B cell (primary cell): ENCODE measurements around the gene SNTG2. TPM values are rescaled to one million over a fixed set of nuclear protein-coding genes. Genes with fewer than 3 reads are reported as not detected.

ENCODE experiments used
- ATAC-seq: fragments of 200-7000 bp; cut with Tn5 transposase; one replicate; pipeline ENCODE4 v1.10.0; 2021; ENCODE audit warnings: low read depth, mild to moderate bottlenecking, moderate number of reproducible peaks, moderate library complexity
- CTCF ChIA-PET: fragments of 350-600 bp; sonication (Branson Sonifier 250); formaldehyde crosslinking; loops from one replicate; lab custom pipeline; 2021; ENCODE audit warnings: antibody characterized with exemption, inconsistent platforms; lab: Charles Lee
- POLR2A ChIA-PET: fragments of 350-600 bp; sonication (Branson Sonifier 250); formaldehyde crosslinking; loops from one replicate; lab custom pipeline; 2021; ENCODE audit warnings: antibody characterized with exemption; lab: Charles Lee
- DNase-seq: peaks from one replicate; pipeline ENCODE4 v3.0.0; 2013
- H2AFZ ChIP-seq: 2 replicates; pipeline ENCODE4 v1.6.1; 2012; ENCODE audit warnings: mild to moderate bottlenecking, low read depth, low read length; ENCODE audit not compliant: insufficient read depth, poor library complexity, severe bottlenecking
- H3K27ac ChIP-seq, 2 donors: 1 replicate in 1 of 2; 2 replicates in 1 of 2; pipeline ENCODE4 v1.5.1; 2012 to 2013; ENCODE audit warnings: low read length in 2 of 2, mild to moderate bottlenecking in 2 of 2, moderate library complexity in 1 of 2
- H3K27me3 ChIP-seq, 4 experiments: fragments of 200-600 bp in 1 of 4; sonication (generic) in 1 of 4; replicated peaks in 1 of 4; 1 replicate in 2 of 4; 2 replicates in 2 of 4; pipeline versions ENCODE4 v1.6.1 to v1.7.0; 2013 to 2016; ENCODE audit warnings: low read length in 3 of 4, mild to moderate bottlenecking in 2 of 4, mixed read lengths in 1 of 4, moderate library complexity in 1 of 4; ENCODE audit not compliant: insufficient read depth in 4 of 4, control insufficient read depth in 3 of 4; ENCODE audit errors: control extremely low read depth in 1 of 4
- H3K36me3 ChIP-seq, 2 experiments: replicated peaks in 1 of 2; 1 replicate in 1 of 2; 2 replicates in 1 of 2; pipeline versions ENCODE4 v1.6.1 to v1.7.1; 2013; ENCODE audit warnings: low read length in 1 of 2; ENCODE audit not compliant: insufficient read depth in 2 of 2, control insufficient read depth in 1 of 2; ENCODE audit errors: control extremely low read depth in 1 of 2, extremely low read depth in 1 of 2
- H3K4me1 ChIP-seq, 2 donors: fragments of 200-600 bp in 1 of 2; sonication (generic) in 1 of 2; 1 replicate in 1 of 2; 2 replicates in 1 of 2; pipeline versions ENCODE4 v1.5.1 to v1.6.1; 2013 to 2017; ENCODE audit warnings: low read length in 2 of 2; ENCODE audit not compliant: control insufficient read depth in 2 of 2, insufficient read depth in 2 of 2
- H3K4me2 ChIP-seq: replicated peaks from 2 replicates; pipeline ENCODE3; 2012; ENCODE audit warnings: mild to moderate bottlenecking, low read depth, low read length; ENCODE audit not compliant: poor library complexity, severe bottlenecking
- H3K4me3 ChIP-seq, 5 experiments: fragments of 200-600 bp in 1 of 5; sonication (generic) in 1 of 5; 1 replicate in 3 of 5; 2 replicates in 2 of 5; pipeline versions ENCODE4 v1.5.1 to v1.7.0; 2011 to 2016; ENCODE audit warnings: low read length in 4 of 5, mild to moderate bottlenecking in 4 of 5, low read depth in 2 of 5, control low read depth in 1 of 5, moderate library complexity in 1 of 5; ENCODE audit not compliant: insufficient read depth in 1 of 5; ENCODE audit errors: control extremely low read depth in 1 of 5, extremely low read depth in 1 of 5
- H3K79me2 ChIP-seq: fragments of 200-600 bp; sonication (generic); one replicate; pipeline ENCODE4 v1.6.0; 2016; ENCODE audit warnings: low read length; ENCODE audit not compliant: control insufficient read depth, insufficient read depth
- H3K9ac ChIP-seq: fragments of 200-600 bp; sonication (generic); 2 replicates; pipeline ENCODE4 v1.6.1; 2017; ENCODE audit warnings: mild to moderate bottlenecking, low read length, moderate library complexity
- H3K9me3 ChIP-seq, 3 donors: one replicate each; pipeline versions ENCODE4 v1.6.1 to v1.7.1; 2013; ENCODE audit warnings: low read length in 2 of 3; ENCODE audit not compliant: control insufficient read depth in 2 of 3, insufficient read depth in 1 of 3; ENCODE audit errors: control extremely low read depth in 1 of 3
- H4K20me1 ChIP-seq: 2 replicates; pipeline ENCODE4 v1.6.0; 2012; ENCODE audit warnings: mild to moderate bottlenecking, low read length; ENCODE audit not compliant: insufficient read depth, control insufficient read depth, poor library complexity, severe bottlenecking
- H3K27ac Mint-ChIP-seq: one replicate; pipeline ENCODE4 v1.8.0; 2021; ENCODE audit warnings: mixed read lengths
- H3K27me3 Mint-ChIP-seq: one replicate; pipeline ENCODE4 v1.8.0; 2021; ENCODE audit warnings: mixed read lengths
- H3K4me1 Mint-ChIP-seq: one replicate; pipeline ENCODE4 v1.8.0; 2021; ENCODE audit warnings: mixed read lengths
- H3K4me3 Mint-ChIP-seq: one replicate; pipeline ENCODE4 v1.8.0; 2021; ENCODE audit warnings: mixed read lengths
- H3K9me3 Mint-ChIP-seq: one replicate; pipeline ENCODE4 v1.8.0; 2022; ENCODE audit warnings: mixed read lengths; ENCODE audit not compliant: insufficient read depth
- CTCF ChIP-seq: fragments of 200-600 bp; IDR thresholded peaks from one replicate; pipeline ENCODE4 v1.8.0; 2022; ENCODE audit warnings: antibody characterized with exemption, mild to moderate bottlenecking
- EZH2 ChIP-seq: IDR thresholded peaks from 2 replicates; pipeline ENCODE4 v1.6.1; 2012; ENCODE audit warnings: borderline replicate concordance, low read depth, mild to moderate bottlenecking, moderate library complexity, low read length; ENCODE audit not compliant: insufficient read depth, poor library complexity, severe bottlenecking
- WGBS: methylation state at CpG from one replicate; pipeline ENCODE4 v1.1.5; 2013; ENCODE audit warnings: missing lambda C conversion rate; ENCODE audit not compliant: insufficient coverage; 5-methylcytosine and 5-hydroxymethylcytosine counted together
- intact Hi-C: fragments of 100-400 bp; cut with micrococcal nuclease; formaldehyde crosslinking; loops from one replicate; pipeline ENCODE4 v1.10.0; 2022
- polyA plus RNA-seq: library from polyadenylated mRNA; depleted of rRNA; stranded (reverse); fragments of >200 nt; gene quantifications from 2 replicates; pipeline ENCODE4 v1.2.3, GENCODE V29; 2012
- total RNA-seq, 2 donors: library from RNA; stranded (reverse); fragments of 120-200 nt in 1 of 2; gene quantifications; 1 replicate in 1 of 2; 2 replicates in 1 of 2; pipeline versions ENCODE4 v1.2.3 to v1.2.4, GENCODE V29; 2013 to 2022

The SNTG2 gene
- total and polyA plus RNA-seq, 2 donors (not counting 1 experiment from before 2014, with no cell fraction given), result 2.1 to 2.4 TPM

DNA sequence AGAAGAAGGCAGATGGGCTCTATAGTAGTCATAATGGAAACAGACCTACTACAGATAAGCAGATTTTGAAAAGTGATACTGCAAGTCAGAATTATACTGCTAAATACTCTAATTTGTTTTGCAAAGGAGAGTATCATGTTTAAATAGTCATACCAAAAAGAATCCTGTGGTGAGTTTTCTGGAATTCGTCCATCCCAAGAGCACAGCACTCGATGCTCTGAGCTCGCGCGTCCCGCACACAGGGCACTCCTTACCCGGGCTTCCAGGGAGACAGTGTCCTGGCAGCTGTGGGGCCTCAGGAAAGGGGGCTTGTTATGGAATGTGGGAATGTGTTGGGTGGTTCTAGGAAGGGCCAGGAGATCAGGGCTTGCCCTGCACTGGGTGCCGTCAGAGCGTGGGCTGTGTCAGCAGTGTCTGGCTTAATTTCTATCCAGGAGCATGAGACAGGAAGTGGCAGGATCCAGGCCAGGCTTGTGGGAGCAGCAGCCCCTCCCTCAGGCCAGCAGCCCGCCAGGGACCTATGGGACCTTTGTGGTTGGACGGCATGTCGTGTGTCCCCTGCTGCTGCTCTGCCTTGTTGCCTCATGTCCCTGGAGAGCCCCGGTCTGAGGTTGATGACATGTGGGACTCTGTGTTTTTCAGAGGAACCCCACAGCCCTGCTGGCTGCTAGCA is 269.4 kb downstream of the SNTG2 start:
- peak; percentile 21 for DNase-seq
- intact Hi-C loops, result no loop called here
- Histone ChIP-seq H3K36me3 (no peaks in the 10 kb centered on the region), H3K9me3 (peaks cover 0 to 8% (median 0%) of the 10 kb centered on the region in 3 donors), H3K4me1 (peaks cover 11 to 15% of the 10 kb centered on the region in 2 donors), H3K79me2 (no peaks in the 10 kb centered on the region), H3K27ac (no peak overlapping the region), H4K20me1 (no peaks in the 10 kb centered on the region), H3K4me2 (peak overlapping the region; percentile 29), H2AFZ (no peak overlapping the region), H3K4me3 (no peak overlapping the region), H3K27me3 (no peaks in the 10 kb centered on the region), H3K9ac (no peak overlapping the region)
- no peaks in the 10 kb centered on the region for H3K27me3 Mint-ChIP-seq
- TF ChIP-seq CTCF (no peak), EZH2 (no peak)
- no peaks in the 10 kb centered on the region for H3K9me3 Mint-ChIP-seq
- WGBS, result 60% methylated on average over 12 of the region's 13 CpGs
- H3K4me3 Mint-ChIP-seq, result no peak overlapping the region
- peaks cover 7% of the 10 kb centered on the region for H3K4me1 Mint-ChIP-seq
- peak overlapping the region; percentile 50 for H3K27ac Mint-ChIP-seq
- ChIA-PET POLR2A (no interaction called here), CTCF (no interaction called here)
- ATAC-seq, result peak; percentile 39

DNA sequence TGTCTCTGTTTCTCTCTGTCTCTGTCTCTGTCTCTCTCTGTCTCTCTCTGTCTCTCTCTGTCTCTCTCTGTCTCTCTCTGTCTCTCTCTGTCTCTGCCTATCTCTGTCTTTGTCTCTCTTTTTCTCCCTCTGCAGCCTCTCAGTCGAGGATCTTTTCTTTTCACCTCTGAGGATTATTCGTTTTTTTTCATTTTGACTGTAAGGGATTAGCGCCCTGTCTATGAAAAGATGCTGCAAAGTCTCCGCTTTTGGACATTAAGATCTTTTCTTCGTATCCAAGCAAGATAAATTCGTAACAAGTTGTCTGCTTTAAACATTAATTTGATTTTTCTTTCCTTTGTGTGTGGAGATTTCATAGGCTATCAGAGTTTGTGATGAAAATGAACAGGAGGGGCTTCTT is 271.4 kb downstream of the SNTG2 start:
- H2AFZ ChIP-seq, result no peak overlapping the region
- no peak overlapping the region for H3K27ac ChIP-seq
- DNase-seq (no peak), ATAC-seq (no peak)
- WGBS, result 96% methylated on average over 4 of the region's 6 CpGs
- H3K9me3 Mint-ChIP-seq, result no peaks in the 10 kb centered on the region
- TF ChIP-seq EZH2, result no peak
- TF ChIP-seq CTCF, result no peak
- no peaks in the 10 kb centered on the region for H3K36me3 ChIP-seq
- H3K27me3 Mint-ChIP-seq, result no peaks in the 10 kb centered on the region
- no peak overlapping the region for H3K4me3 Mint-ChIP-seq
- CTCF ChIA-PET, result no interaction called here
- H3K4me1 Mint-ChIP-seq, result peaks cover 6% of the 10 kb centered on the region
- no peak overlapping the region for H3K27ac Mint-ChIP-seq
- H3K4me3 ChIP-seq, result no peak overlapping the region
- intact Hi-C loops, result no loop called here
- H3K9ac ChIP-seq, result no peak overlapping the region
- H3K79me2 ChIP-seq, result no peaks in the 10 kb centered on the region
- no peak overlapping the region for H3K4me2 ChIP-seq
- peaks cover 0 to 8% (median 0%) of the 10 kb centered on the region in 3 donors for H3K9me3 ChIP-seq
- H3K4me1 ChIP-seq, result peaks cover 11 to 15% of the 10 kb centered on the region in 2 donors
- H3K27me3 ChIP-seq, result no peaks in the 10 kb centered on the region
- no peaks in the 10 kb centered on the region for H4K20me1 ChIP-seq
- POLR2A ChIA-PET, result no interaction called here
